ENCODE measurements around the gene CHD9NB. TPM values are rescaled to one million over a fixed set of nuclear protein-coding genes. Genes with fewer than 3 reads are reported as not detected.

Gene CHD9NB
- total RNA-seq, 2 donors from 2014 or later = 4.3 to 26.7 TPM

- WGBS = 70% methylated on average over 8 of the region's 8 CpGs
- TF ChIP-seq POLR2AphosphoS5 (IDR thresholded peaks at IDR 0.05) (no peak), POLR2A (IDR thresholded peaks at IDR 0.05) (no peak), CTCF (IDR thresholded peaks at IDR 0.05) (no peak)
Measured at GRCh38 chr16:53084746-53085334, 32.1 kb upstream of the CHD9NB start.

GRCh38 chr16:53084141-53084541, 31.4 kb upstream of the CHD9NB start:
- 24% methylated on average over 4 of the region's 4 CpGs for WGBS
- Histone ChIP-seq H3K36me3 (no peaks in the 10 kb centered on the region), H3K27me3 (replicated peaks; ENCODE audit: insufficient read depth) (no peaks in the 10 kb centered on the region), H3K4me3 (no peak overlapping the region), H3K27ac (peak overlapping the region; percentile 77 to 79), H3K9me3 (no peaks in the 10 kb centered on the region), H3K4me1 (replicated peaks) (peaks cover 17% of the 10 kb centered on the region)
- intact Hi-C loops (cut with DNase I) = no loop called here
- TF ChIP-seq POLR2A (IDR thresholded peaks at IDR 0.05) (no peak), CTCF (IDR thresholded peaks at IDR 0.05) (no peak), POLR2AphosphoS5 (IDR thresholded peaks at IDR 0.05) (peak; percentile 58)
- peak; percentile 62 for DNase-seq (ENCODE audit: low spot score)

More at GRCh38 chr16:53084746-53085334, 32.1 kb upstream of the CHD9NB start:
- Histone ChIP-seq H3K36me3 (no peaks in the 10 kb centered on the region), H3K27ac (peak overlapping the region; percentile 77 to 79), H3K27me3 (replicated peaks; ENCODE audit: insufficient read depth) (no peaks in the 10 kb centered on the region), H3K4me1 (replicated peaks) (peaks cover 15% of the 10 kb centered on the region), H3K9me3 (no peaks in the 10 kb centered on the region), H3K4me3 (no peak overlapping the region)
- no peak for DNase-seq (ENCODE audit: low spot score)
- intact Hi-C loops (cut with DNase I) = no loop called here

- intact Hi-C loops (cut with DNase I) = no loop called here
- TF ChIP-seq POLR2A (IDR thresholded peaks at IDR 0.05) (no peak), POLR2AphosphoS5 (IDR thresholded peaks at IDR 0.05) (no peak), CTCF (IDR thresholded peaks at IDR 0.05) (no peak)
- no peak overlapping the region for H3K27ac ChIP-seq
- no peak for DNase-seq (ENCODE audit: low spot score)
- H3K27me3 ChIP-seq (replicated peaks; ENCODE audit: insufficient read depth) = no peaks in the 10 kb centered on the region
- 85% methylated on average over 1 of the region's 1 CpG for WGBS
- H3K4me3 ChIP-seq = no peak overlapping the region
- H3K9me3 ChIP-seq = no peaks in the 10 kb centered on the region
- H3K4me1 ChIP-seq (replicated peaks) = peaks cover 17% of the 10 kb centered on the region
- no peaks in the 10 kb centered on the region for H3K36me3 ChIP-seq
Measured at GRCh38 chr16:53083119-53083518, 30.4 kb upstream of the CHD9NB start.

GRCh38 chr16:53082509-53082908, 29.8 kb upstream of the CHD9NB start:
- Histone ChIP-seq H3K27me3 (replicated peaks; ENCODE audit: insufficient read depth) (no peaks in the 10 kb centered on the region), H3K36me3 (no peaks in the 10 kb centered on the region), H3K27ac (no peak overlapping the region), H3K4me1 (replicated peaks) (peaks cover 17% of the 10 kb centered on the region), H3K9me3 (no peaks in the 10 kb centered on the region), H3K4me3 (no peak overlapping the region)
- TF ChIP-seq POLR2A (IDR thresholded peaks at IDR 0.05) = no peak
- TF ChIP-seq POLR2AphosphoS5 (IDR thresholded peaks at IDR 0.05) = no peak
- no peak for DNase-seq (ENCODE audit: low spot score)
- WGBS = 49% methylated on average over 4 of the region's 4 CpGs
- intact Hi-C loops (cut with DNase I) = no loop called here

GRCh38 chr16:53081686-53082407, 29.1 kb upstream of the CHD9NB start:
- peaks cover 17% of the 10 kb centered on the region for H3K4me1 ChIP-seq (replicated peaks)
- no peaks in the 10 kb centered on the region for H3K9me3 ChIP-seq
- intact Hi-C loops (cut with DNase I) = no loop called here
- H3K27ac ChIP-seq = peak overlapping the region in 1 of 2 donors; percentile 62
- H3K36me3 ChIP-seq = no peaks in the 10 kb centered on the region
- DNase-seq (ENCODE audit: low spot score) = no peak
- no peaks in the 10 kb centered on the region for H3K27me3 ChIP-seq (replicated peaks; ENCODE audit: insufficient read depth)
- 95% methylated on average over 3 of the region's 3 CpGs for WGBS
- TF ChIP-seq POLR2A (IDR thresholded peaks at IDR 0.05) = no peak
- no peak overlapping the region for H3K4me3 ChIP-seq

GRCh38 chr16:53081032-53081424, 28.3 kb upstream of the CHD9NB start:
- peak overlapping the region; percentile 62 to 78 for H3K27ac ChIP-seq
- intact Hi-C loops (cut with DNase I) = no loop called here
- H3K36me3 ChIP-seq = no peaks in the 10 kb centered on the region
- DNase-seq (ENCODE audit: low spot score) = no peak
- peaks cover 13% of the 10 kb centered on the region for H3K4me1 ChIP-seq (replicated peaks)
- no peak for TF ChIP-seq CTCF (IDR thresholded peaks at IDR 0.05)
- no peaks in the 10 kb centered on the region for H3K9me3 ChIP-seq
- H3K4me3 ChIP-seq = no peak overlapping the region
- no peaks in the 10 kb centered on the region for H3K27me3 ChIP-seq (replicated peaks; ENCODE audit: insufficient read depth)

Data from prostate gland (tissue), 2 donors.